Measurements from ENCODE around the gene N4BP2L2. TPM values are rescaled to one million over a fixed set of nuclear protein-coding genes. Genes with fewer than 3 reads are reported as not detected.

N4BP2L2 gene
- total RNA-seq, 4 donors from 2014 or later: 79.8 to 722 (median 131) TPM

- TF ChIP-seq CTCF (IDR thresholded peaks at IDR 0.05) (peak in 1 of 2 donors; percentile 32), POLR2A (IDR thresholded peaks at IDR 0.05) (no peak), EP300 (IDR thresholded peaks at IDR 0.05) (no peak), POLR2AphosphoS5 (IDR thresholded peaks at IDR 0.05) (no peak)
- H3K9me3 ChIP-seq: no peaks in the 10 kb centered on the region
- no peak for DNase-seq (ENCODE audit: low spot score in 2 of 2)
- no peak overlapping the region for H3K27ac ChIP-seq
- H3K36me3 ChIP-seq: peaks cover 5% of the 10 kb centered on the region
- no peak overlapping the region for H3K4me3 ChIP-seq
- H3K4me1 ChIP-seq: no peaks in the 10 kb centered on the region
- H3K27me3 ChIP-seq: no peaks in the 10 kb centered on the region
Observed at GRCh38 chr13:32415019-32415418, 123.6 kb downstream of the N4BP2L2 start.

GRCh38 chr13:32414580-32414979 is 124.0 kb downstream of the N4BP2L2 start:
- TF ChIP-seq POLR2A (IDR thresholded peaks at IDR 0.05): no peak
- no peak for TF ChIP-seq CTCF (IDR thresholded peaks at IDR 0.05)
- no peak for TF ChIP-seq POLR2AphosphoS5 (IDR thresholded peaks at IDR 0.05)
- TF ChIP-seq EP300 (IDR thresholded peaks at IDR 0.05): no peak
- no peaks in the 10 kb centered on the region for H3K9me3 ChIP-seq
- no peaks in the 10 kb centered on the region for H3K4me1 ChIP-seq
- no peaks in the 10 kb centered on the region for H3K27me3 ChIP-seq
- no peak overlapping the region for H3K27ac ChIP-seq
- peaks cover under 1% of the 10 kb centered on the region for H3K36me3 ChIP-seq
- no peak overlapping the region for H3K4me3 ChIP-seq
- DNase-seq (ENCODE audit: low spot score in 2 of 2): no peak
- 84% methylated on average over 2 of the region's 2 CpGs for WGBS

- Histone ChIP-seq H3K27ac (no peak overlapping the region), H3K4me3 (no peak overlapping the region), H3K4me1 (no peaks in the 10 kb centered on the region), H3K9me3 (no peaks in the 10 kb centered on the region), H3K36me3 (no peaks in the 10 kb centered on the region), H3K27me3 (no peaks in the 10 kb centered on the region)
- no peak for TF ChIP-seq POLR2A (IDR thresholded peaks at IDR 0.05)
- no peak for TF ChIP-seq POLR2AphosphoS5 (IDR thresholded peaks at IDR 0.05)
- no peak for TF ChIP-seq CTCF (IDR thresholded peaks at IDR 0.05)
- no peak for TF ChIP-seq EP300 (IDR thresholded peaks at IDR 0.05)
- no peak for DNase-seq (ENCODE audit: low spot score in 2 of 2)
- WGBS: 99% methylated on average over 3 of the region's 3 CpGs
Observed at GRCh38 chr13:32413284-32413683, 125.3 kb downstream of the N4BP2L2 start.

- Histone ChIP-seq H3K27me3 (no peaks in the 10 kb centered on the region), H3K9me3 (no peaks in the 10 kb centered on the region), H3K4me3 (peak overlapping the region; percentile 26), H3K27ac (no peak overlapping the region), H3K36me3 (peaks cover 13% of the 10 kb centered on the region), H3K4me1 (no peaks in the 10 kb centered on the region)
- TF ChIP-seq POLR2A (IDR thresholded peaks at IDR 0.05): no peak
- no peak for TF ChIP-seq POLR2AphosphoS5 (IDR thresholded peaks at IDR 0.05)
- TF ChIP-seq EP300 (IDR thresholded peaks at IDR 0.05): no peak
- no peak for TF ChIP-seq CTCF (IDR thresholded peaks at IDR 0.05)
- WGBS: 56% methylated on average over 27 of the region's 27 CpGs
- DNase-seq (ENCODE audit: low spot score in 2 of 2): no peak
Observed at GRCh38 chr13:32409561-32410421, 128.8 kb downstream of the N4BP2L2 start.

DNA sequence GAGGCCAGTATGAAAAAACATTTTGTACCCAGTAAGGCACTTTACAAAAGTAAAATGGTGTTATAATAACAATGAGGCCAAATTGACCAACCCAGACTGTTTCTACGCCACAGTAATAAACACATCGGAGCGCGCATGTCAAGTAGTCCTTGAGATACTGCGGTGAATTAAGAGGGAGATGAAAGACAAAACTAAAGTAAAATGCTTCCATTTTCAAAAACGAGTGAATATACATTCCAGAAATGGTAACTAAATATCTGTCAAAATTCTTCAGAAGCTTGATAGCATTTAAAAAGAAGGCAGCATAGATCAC is 129.6 kb downstream of the N4BP2L2 start:
- H3K27ac ChIP-seq: no peak overlapping the region
- H3K4me3 ChIP-seq: no peak overlapping the region
- no peaks in the 10 kb centered on the region for H3K9me3 ChIP-seq
- H3K4me1 ChIP-seq: no peaks in the 10 kb centered on the region
- H3K36me3 ChIP-seq: peaks cover 13% of the 10 kb centered on the region
- no peak for DNase-seq (ENCODE audit: low spot score in 2 of 2)
- no peaks in the 10 kb centered on the region for H3K27me3 ChIP-seq
- 89% methylated on average over 6 of the region's 6 CpGs for WGBS
- TF ChIP-seq POLR2A (IDR thresholded peaks at IDR 0.05): no peak
